ENCODE results near the gene FAM117A. TPM values are rescaled to one million over a fixed set of nuclear protein-coding genes. Genes with fewer than 3 reads are reported as not detected.

The FAM117A gene
- total and polyA plus RNA-seq, 2 of the 4 experiments (the other 2 are of a cell fraction) = 0.72 to 3.4 TPM

DNA sequence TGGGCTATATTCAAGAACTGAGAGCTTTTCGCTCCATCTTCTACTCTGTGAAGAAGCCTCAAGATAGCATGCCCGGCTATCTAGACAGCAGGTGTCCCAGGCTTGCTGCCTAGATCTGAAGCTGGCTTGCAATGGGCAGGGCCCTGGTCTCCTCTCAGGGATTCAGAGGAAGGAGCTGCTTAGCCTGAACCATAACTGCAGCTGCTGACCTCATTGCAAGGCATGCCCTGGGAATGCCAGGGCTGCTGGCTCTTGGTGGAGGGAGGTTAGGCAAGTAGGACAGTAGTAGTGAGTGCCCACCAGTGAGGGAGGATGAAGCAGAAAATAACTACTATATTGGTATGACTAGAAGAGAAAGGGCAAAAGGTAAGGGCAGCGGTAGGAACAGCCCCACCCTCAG is 34.9 kb downstream of the FAM117A start:
- Histone ChIP-seq H4K20me1 (ENCODE audit: insufficient read depth, low read length) (no peaks in the 10 kb centered on the region), H3K79me1 (ENCODE audit: low read depth in 1 of 2, low read length in 2 of 2) (no peaks in the 10 kb centered on the region), H2BK120ac (ENCODE audit: low read depth, low read length) (no peak overlapping the region), H3K4me2 (ENCODE audit: low read depth, low read length) (no peak overlapping the region), H2AFZ (replicated peaks; ENCODE audit: low read length, poor library complexity) (no peak overlapping the region), H3K27me3 (ENCODE audit: control insufficient read depth, insufficient read depth, low read length) (peaks cover 2% of the 10 kb centered on the region; the same call in 1 of the 2 replicates), H4K8ac (ENCODE audit: low read depth in 2 of 2, low read length in 2 of 2) (no peak overlapping the region), H4K5ac (ENCODE audit: low read depth, low read length) (no peak overlapping the region), H3K18ac (ENCODE audit: low read depth, low read length) (no peak overlapping the region), H3K4me1 (ENCODE audit: control insufficient read depth, insufficient read depth, low read length) (peaks cover 3% of the 10 kb centered on the region; the same call in 1 of the 2 replicates), H3K4me3 (ENCODE audit: insufficient read depth, low read depth, low read length) (no peak overlapping the region), H3K36me3 (ENCODE audit: control insufficient read depth, insufficient read depth, low read length) (no peaks in the 10 kb centered on the region), H3K9me3 (ENCODE audit: control insufficient read depth, insufficient read depth, low read length) (no peaks in the 10 kb centered on the region), H3K14ac (replicated peaks; ENCODE audit: low read depth, low read length) (no peak overlapping the region), H2AK5ac (ENCODE audit: low read depth, low read length) (no peak overlapping the region), H3K56ac (ENCODE audit: extremely low read depth, insufficient read depth, low read length) (no peak overlapping the region), H3K9me1 (ENCODE audit: insufficient read depth, low read length) (no peaks in the 10 kb centered on the region), H2BK15ac (ENCODE audit: low read depth, low read length) (no peak overlapping the region), H4K91ac (ENCODE audit: insufficient read depth, low read depth, low read length) (no peak overlapping the region), H2AK9ac (replicated peaks; ENCODE audit: low read depth, low read length, poor library complexity) (peak overlapping the region; percentile 13), H3K23ac (ENCODE audit: low read depth, low read length) (no peak overlapping the region), H3K4ac (ENCODE audit: low read depth, low read length) (no peak overlapping the region), H2BK5ac (ENCODE audit: low read depth, low read length, poor library complexity, severe bottlenecking) (no peak overlapping the region), H2BK20ac (ENCODE audit: low read depth, low read length) (no peak overlapping the region), H3K9ac (ENCODE audit: low read depth, low read length) (no peak overlapping the region), H3K27ac (ENCODE audit: insufficient read depth, low read length) (no peak overlapping the region)
- no TSS peak for BruUV-seq (replicated peaks)
- DNase-seq = no peak
- intact Hi-C loops (cut with micrococcal nuclease) (no loop called here), in situ Hi-C loops (cut with MboI; ENCODE audit: low sequenced_read_pairs) (no loop called here), dilution Hi-C loops (cut with HindIII; ENCODE audit: low sequenced_read_pairs, unreplicated experiment) (no loop called here)
- no peak for ATAC-seq (ENCODE audit: low read depth)
- TF ChIP-seq, protein P1, sequence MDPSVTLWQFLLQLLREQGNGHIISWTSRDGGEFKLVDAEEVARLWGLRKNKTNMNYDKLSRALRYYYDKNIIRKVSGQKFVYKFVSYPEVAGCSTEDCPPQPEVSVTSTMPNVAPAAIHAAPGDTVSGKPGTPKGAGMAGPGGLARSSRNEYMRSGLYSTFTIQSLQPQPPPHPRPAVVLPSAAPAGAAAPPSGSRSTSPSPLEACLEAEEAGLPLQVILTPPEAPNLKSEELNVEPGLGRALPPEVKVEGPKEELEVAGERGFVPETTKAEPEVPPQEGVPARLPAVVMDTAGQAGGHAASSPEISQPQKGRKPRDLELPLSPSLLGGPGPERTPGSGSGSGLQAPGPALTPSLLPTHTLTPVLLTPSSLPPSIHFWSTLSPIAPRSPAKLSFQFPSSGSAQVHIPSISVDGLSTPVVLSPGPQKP (IDR thresholded peaks at IDR 0.05; ENCODE audit: borderline replicate concordance, low read depth, low read length) = no peak
- TF ChIP-seq MXI1 (IDR thresholded peaks at IDR 0.05; ENCODE audit: borderline replicate concordance, low read depth, low read length) (no peak), FOS (IDR thresholded peaks at IDR 0.05; ENCODE audit: low read depth, low read length) (no peak), BHLHE40 (IDR thresholded peaks at IDR 0.05; ENCODE audit: low read depth, low read length) (no peak), SMC3 (IDR thresholded peaks at IDR 0.05; ENCODE audit: low read depth, low read length) (no peak), POLR2A (IDR thresholded peaks at IDR 0.05; ENCODE audit: low read depth, low read length) (no peak), CEBPB (IDR thresholded peaks at IDR 0.05; ENCODE audit: low read depth, low read length) (no peak), RCOR1 (IDR thresholded peaks at IDR 0.05; ENCODE audit: insufficient replicate concordance, low read length) (no peak), NFE2L2 (IDR thresholded peaks at IDR 0.05; ENCODE audit: low read depth, low read length) (no peak), MAZ (IDR thresholded peaks at IDR 0.05; ENCODE audit: borderline replicate concordance, low read depth, low read length) (no peak), CHD1 (IDR thresholded peaks at IDR 0.05; ENCODE audit: low read depth, low read length) (no peak), MAFK (IDR thresholded peaks at IDR 0.05; ENCODE audit: low read depth, low read length) (no peak), RFX5 (IDR thresholded peaks at IDR 0.05; ENCODE audit: low read depth, low read length) (no peak), RAD21 (IDR thresholded peaks at IDR 0.05; ENCODE audit: low read length) (no peak)
- TF ChIP-seq, protein P2, sequence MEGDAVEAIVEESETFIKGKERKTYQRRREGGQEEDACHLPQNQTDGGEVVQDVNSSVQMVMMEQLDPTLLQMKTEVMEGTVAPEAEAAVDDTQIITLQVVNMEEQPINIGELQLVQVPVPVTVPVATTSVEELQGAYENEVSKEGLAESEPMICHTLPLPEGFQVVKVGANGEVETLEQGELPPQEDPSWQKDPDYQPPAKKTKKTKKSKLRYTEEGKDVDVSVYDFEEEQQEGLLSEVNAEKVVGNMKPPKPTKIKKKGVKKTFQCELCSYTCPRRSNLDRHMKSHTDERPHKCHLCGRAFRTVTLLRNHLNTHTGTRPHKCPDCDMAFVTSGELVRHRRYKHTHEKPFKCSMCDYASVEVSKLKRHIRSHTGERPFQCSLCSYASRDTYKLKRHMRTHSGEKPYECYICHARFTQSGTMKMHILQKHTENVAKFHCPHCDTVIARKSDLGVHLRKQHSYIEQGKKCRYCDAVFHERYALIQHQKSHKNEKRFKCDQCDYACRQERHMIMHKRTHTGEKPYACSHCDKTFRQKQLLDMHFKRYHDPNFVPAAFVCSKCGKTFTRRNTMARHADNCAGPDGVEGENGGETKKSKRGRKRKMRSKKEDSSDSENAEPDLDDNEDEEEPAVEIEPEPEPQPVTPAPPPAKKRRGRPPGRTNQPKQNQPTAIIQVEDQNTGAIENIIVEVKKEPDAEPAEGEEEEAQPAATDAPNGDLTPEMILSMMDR (conservative IDR thresholded peaks at IDR 0.05; ENCODE audit: low read depth, low read length) = no peak
- TF ChIP-seq, protein P3, sequence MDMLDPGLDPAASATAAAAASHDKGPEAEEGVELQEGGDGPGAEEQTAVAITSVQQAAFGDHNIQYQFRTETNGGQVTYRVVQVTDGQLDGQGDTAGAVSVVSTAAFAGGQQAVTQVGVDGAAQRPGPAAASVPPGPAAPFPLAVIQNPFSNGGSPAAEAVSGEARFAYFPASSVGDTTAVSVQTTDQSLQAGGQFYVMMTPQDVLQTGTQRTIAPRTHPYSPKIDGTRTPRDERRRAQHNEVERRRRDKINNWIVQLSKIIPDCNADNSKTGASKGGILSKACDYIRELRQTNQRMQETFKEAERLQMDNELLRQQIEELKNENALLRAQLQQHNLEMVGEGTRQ (IDR thresholded peaks at IDR 0.05; ENCODE audit: low read depth, low read length) = no peak
- ChIA-PET POLR2A (ENCODE audit: unreplicated experiment) (no interaction called here), CTCF (no interaction called here)
- 100% methylated on average over 2 of the region's 3 CpGs; no CpG with 5 or more reads in 1 of the 2 experiments for WGBS, 2 experiments (ENCODE audit: extremely low coverage in 2 of 2, insufficient read length in 1 of 2)
